Measurements from ENCODE around the gene LTBP3.
A peak's percentile ranks its signal among the peaks of the same experiment; 100 is the strongest.

DNA sequence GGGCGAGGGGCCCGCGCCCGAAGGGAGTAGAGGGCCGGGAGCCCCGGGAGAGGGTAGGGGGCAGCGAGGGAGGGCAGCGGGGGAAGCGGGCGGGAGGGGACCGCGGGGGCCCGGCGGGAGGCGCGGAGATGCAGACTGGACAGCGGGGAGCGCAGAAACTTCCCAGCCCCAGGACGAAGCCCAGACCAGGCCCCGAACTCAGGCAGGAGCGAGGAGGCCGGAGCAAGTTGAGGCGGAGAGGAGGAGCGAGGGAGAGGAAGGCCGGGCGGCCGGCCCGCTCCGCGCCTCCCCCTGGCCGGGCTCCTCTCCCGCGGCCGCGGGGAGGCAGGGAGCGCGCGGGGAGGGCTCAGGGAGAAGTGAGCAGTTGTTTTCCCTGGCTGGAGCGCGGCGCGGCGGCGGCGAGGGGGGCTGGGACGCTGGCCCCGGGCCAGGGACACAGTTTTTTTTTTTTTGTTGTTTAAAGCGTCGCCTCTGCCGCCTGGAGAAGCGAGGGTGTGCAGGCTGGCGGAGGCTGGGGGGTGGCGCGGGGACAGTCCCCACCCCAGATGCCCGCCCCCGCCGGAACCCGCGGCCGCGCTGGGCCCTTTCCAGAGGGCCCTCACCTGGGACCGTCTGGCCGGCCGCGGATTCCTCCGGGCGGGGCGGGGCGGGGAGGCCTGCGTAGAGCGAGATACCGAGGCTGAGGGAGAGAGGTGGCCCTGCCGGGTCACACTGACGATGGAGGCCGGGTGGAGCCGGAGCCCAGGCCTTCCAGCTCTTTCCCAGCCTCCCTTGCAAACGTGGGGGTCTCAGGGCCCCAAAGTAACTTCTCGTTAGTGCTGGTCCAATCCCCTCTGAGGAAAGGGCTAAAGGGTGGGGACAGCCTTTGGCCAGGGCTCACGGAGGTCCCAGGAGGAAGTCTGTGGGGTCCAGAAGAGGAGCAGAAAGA is at the start of gene LTBP3:
- TF ChIP-seq YY1 (IDR thresholded peaks at IDR 0.05; ENCODE audit: borderline replicate concordance in 1 of 3, control insufficient read depth in 1 of 3, extremely low read depth in 1 of 3, insufficient read depth in 3 of 3, insufficient read length in 1 of 3, insufficient replicate concordance in 2 of 3, low read depth in 1 of 3, low read length in 2 of 3) (no peak), BHLHE40 (IDR thresholded peaks at IDR 0.05; ENCODE audit: low read length) (no peak), RBM39 (optimal IDR thresholded peaks at IDR 0.05; ENCODE audit: low read depth, low read length) (no peak), ZNF121 (CRISPR knock-in tag; conservative IDR thresholded peaks at IDR 0.05) (no peak), TAF9B (IDR thresholded peaks at IDR 0.05; ENCODE audit: partially characterized antibody) (no peak), EP300 (IDR thresholded peaks at IDR 0.05; ENCODE audit: low read length) (peak; percentile 4; the same call in 1 of the 2 replicates), EZH2 (IDR thresholded peaks at IDR 0.05; ENCODE audit: borderline replicate concordance, low read depth, low read length) (no peak), FOXA3 (CRISPR knock-in tag; conservative IDR thresholded peaks at IDR 0.05 in 1 of 2, IDR thresholded peaks at IDR 0.05 in 1 of 2) (no peak), RBM22 (IDR thresholded peaks at IDR 0.05; ENCODE audit: low read depth, low read length, poor library complexity, severe bottlenecking) (no peak)
- TF ChIP-seq, protein P1, sequence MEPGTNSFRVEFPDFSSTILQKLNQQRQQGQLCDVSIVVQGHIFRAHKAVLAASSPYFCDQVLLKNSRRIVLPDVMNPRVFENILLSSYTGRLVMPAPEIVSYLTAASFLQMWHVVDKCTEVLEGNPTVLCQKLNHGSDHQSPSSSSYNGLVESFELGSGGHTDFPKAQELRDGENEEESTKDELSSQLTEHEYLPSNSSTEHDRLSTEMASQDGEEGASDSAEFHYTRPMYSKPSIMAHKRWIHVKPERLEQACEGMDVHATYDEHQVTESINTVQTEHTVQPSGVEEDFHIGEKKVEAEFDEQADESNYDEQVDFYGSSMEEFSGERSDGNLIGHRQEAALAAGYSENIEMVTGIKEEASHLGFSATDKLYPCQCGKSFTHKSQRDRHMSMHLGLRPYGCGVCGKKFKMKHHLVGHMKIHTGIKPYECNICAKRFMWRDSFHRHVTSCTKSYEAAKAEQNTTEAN (CRISPR knock-in tag; IDR thresholded peaks at IDR 0.05): no peak
- TF ChIP-seq, protein P2, sequence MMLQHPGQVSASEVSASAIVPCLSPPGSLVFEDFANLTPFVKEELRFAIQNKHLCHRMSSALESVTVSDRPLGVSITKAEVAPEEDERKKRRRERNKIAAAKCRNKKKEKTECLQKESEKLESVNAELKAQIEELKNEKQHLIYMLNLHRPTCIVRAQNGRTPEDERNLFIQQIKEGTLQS (IDR thresholded peaks at IDR 0.05): no peak
- TF ChIP-seq, protein P2 (CRISPR knock-in tag; conservative IDR thresholded peaks at IDR 0.05): no peak
